ENCODE data around the gene PDIK1L.

The PDIK1L gene

DNA sequence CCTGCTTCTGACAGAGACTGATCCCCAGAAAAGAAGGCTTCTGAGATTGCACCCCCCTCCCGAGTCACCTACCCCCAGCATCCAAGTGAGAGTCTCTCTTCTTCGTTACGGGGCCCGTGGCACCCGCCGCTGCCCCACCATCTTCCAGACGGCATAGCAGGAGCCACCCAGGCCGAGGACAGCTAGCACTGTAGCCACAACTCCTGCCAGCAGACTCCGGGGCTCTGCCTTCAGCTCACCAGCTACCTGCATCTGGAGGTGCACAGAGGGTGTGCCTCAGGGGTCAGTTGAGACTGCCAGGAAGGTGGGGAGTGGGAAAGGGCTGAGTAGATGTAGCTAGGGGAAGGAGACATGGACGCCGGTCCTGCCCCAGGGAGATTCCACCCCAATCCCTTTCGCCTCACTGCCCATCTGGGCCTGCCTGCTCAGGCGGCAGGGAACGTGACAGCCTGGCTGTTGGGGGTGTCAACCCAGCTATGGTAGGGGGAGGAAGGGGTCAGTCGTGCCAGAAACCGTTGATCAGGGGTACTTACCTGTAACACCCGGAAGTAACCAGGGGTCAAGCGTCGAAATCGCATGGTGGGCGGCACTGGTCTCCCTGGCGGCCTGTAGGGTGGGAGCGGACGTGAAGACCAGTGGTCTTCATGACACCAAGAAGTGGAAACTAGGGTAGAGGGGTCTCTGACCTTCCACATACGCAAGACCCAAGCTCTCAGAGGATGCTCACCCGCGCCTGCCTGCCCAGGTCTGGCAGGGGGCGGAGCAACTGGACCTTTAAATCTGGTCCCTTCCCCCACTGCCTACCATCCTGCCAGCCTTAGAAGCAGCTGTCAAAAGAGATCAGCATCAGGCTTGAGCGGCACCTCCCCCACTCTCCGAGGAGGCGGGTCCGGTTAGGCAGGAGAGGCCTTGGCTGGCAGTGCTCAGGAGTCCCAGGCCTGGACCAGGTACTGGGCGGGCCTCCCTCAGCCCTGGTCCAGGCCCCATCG lies 59.8 kb downstream of the PDIK1L start, which contains the start of gene ZNF593OS:
Gene ZNF593OS, minus strand, starts transcription at position 749 of the 989 bp plus-strand sequence. Its CDS starts 171 bp downstream, at position 578.
- DNase-seq, result no peak

Measured in C1 segment of cervical spinal cord (tissue), 14 donors.